ENCODE data around the gene ADAMTS19. TPM values are rescaled to one million over a fixed set of nuclear protein-coding genes. Genes with fewer than 3 reads are reported as not detected.

Gene ADAMTS19
- total and polyA plus RNA-seq, 2 of the 8 experiments (the other 6 are each of a cell fraction or from before 2014, with no cell fraction given) = 17.3 to 28.8 TPM

GRCh38 chr5:129591508-129592160 is 131.5 kb downstream of the ADAMTS19 start:
- Histone ChIP-seq H3K4me3 (ENCODE audit: extremely low read depth in 1 of 4, insufficient read depth in 2 of 4, low read depth in 3 of 4, low read length in 4 of 4) (no peak overlapping the region), H3K14ac (ENCODE audit: insufficient read length) (no peak overlapping the region), H4K20me1 (replicated peaks in 1 of 2; ENCODE audit: control insufficient read depth in 1 of 2, insufficient read depth in 2 of 2, low read length in 2 of 2) (no peaks in the 10 kb centered on the region), H2BK12ac (ENCODE audit: low read depth, low read length) (no peak overlapping the region), H3K56ac (replicated peaks; ENCODE audit: insufficient read length, low read depth, low read length) (no peak overlapping the region), H2AK5ac (ENCODE audit: low read depth, low read length) (no peak overlapping the region), H2BK120ac (replicated peaks; ENCODE audit: low read depth, low read length) (no peak overlapping the region), H3K27ac (ENCODE audit: low read depth, low read length) (no peak overlapping the region), H4K5ac (ENCODE audit: insufficient read length, low read depth, low read length) (no peak overlapping the region), H3K4ac (replicated peaks; ENCODE audit: insufficient read length, low read depth, low read length) (no peak overlapping the region), H3K23me2 (ENCODE audit: low read depth, low read length) (no peaks in the 10 kb centered on the region), H2BK15ac (ENCODE audit: low read length) (no peak overlapping the region), H3K36me3 (ENCODE audit: control insufficient read depth in 2 of 4, insufficient read depth in 4 of 4, low read length in 3 of 4) (peaks cover 0 to 2% (median 0%) of the 10 kb centered on the region in 4 experiments; a peak in 1 of 8 replicates), H3K27me3 (replicated peaks in 1 of 4; ENCODE audit: control insufficient read depth in 3 of 4, extremely low read depth in 1 of 4, insufficient read depth in 3 of 4, low read length in 3 of 4) (no peaks in the 10 kb centered on the region), H2AFZ (ENCODE audit: low read length) (no peak overlapping the region), H3K79me1 (ENCODE audit: low read depth, low read length) (no peaks in the 10 kb centered on the region), H3K4me2 (ENCODE audit: insufficient read depth in 1 of 2, low read depth in 2 of 2, low read length in 2 of 2) (no peak overlapping the region), H3K18ac (ENCODE audit: extremely low read depth, low read length) (no peak overlapping the region), H3K79me2 (ENCODE audit: control insufficient read depth in 1 of 2, insufficient read depth in 2 of 2, low read length in 2 of 2) (no peaks in the 10 kb centered on the region), H4K91ac (replicated peaks; ENCODE audit: insufficient read length, low read length) (no peak overlapping the region), H2BK5ac (ENCODE audit: low read depth, low read length) (no peak overlapping the region), H3K23ac (ENCODE audit: insufficient read length) (no peak overlapping the region), H2BK20ac (ENCODE audit: low read length) (no peak overlapping the region), H4K8ac (ENCODE audit: extremely low read depth, insufficient read depth, low read length) (no peak overlapping the region), H3K9ac (replicated peaks in 1 of 4; ENCODE audit: extremely low read depth in 1 of 4, low read depth in 3 of 4, low read length in 3 of 4) (no peak overlapping the region), H3K9me3 (ENCODE audit: insufficient read depth in 2 of 2, low read depth in 1 of 2, low read length in 1 of 2) (no peaks in the 10 kb centered on the region), H3K4me1 (replicated peaks in 1 of 4; ENCODE audit: control insufficient read depth in 3 of 4, insufficient read depth in 4 of 4, low read length in 3 of 4) (no peaks in the 10 kb centered on the region)
- WGBS, 2 experiments (ENCODE audit: extremely low coverage in 1 of 2, insufficient coverage in 1 of 2, insufficient read length in 1 of 2, insufficient replicate concordance in 2 of 2, low coverage in 1 of 2, low lambda C conversion rate in 2 of 2, missing lambda C conversion rate in 1 of 2) = 90% methylated on average over 3 of the region's 3 CpGs; no CpG with 5 or more reads in 1 of the 2 experiments
- DNase-seq (ENCODE audit: low read depth in 1 of 2, low spot score in 2 of 2) = no peak
- CTCF ChIA-PET (ENCODE audit: partially characterized antibody) = no interaction called here
- POLR2A ChIA-PET (ENCODE audit: partially characterized antibody) = no interaction called here
- FAIRE-seq = no peak
- TF ChIP-seq HDAC2 (IDR thresholded peaks at IDR 0.05; ENCODE audit: borderline replicate concordance in 1 of 2, low read depth in 2 of 2, low read length in 2 of 2) (no peak), CTCF (IDR thresholded peaks at IDR 0.05; ENCODE audit: control extremely low read depth in 1 of 3, insufficient read depth in 1 of 3, low read depth in 1 of 3, low read length in 3 of 3) (no peak), KDM5A (IDR thresholded peaks at IDR 0.05; ENCODE audit: low read length) (no peak), YY1 (IDR thresholded peaks at IDR 0.05; ENCODE audit: low read depth, low read length) (no peak), KDM4A (IDR thresholded peaks at IDR 0.05; ENCODE audit: low read depth, low read length, severe bottlenecking) (no peak), BRCA1 (IDR thresholded peaks at IDR 0.05; ENCODE audit: low read depth, low read length) (no peak), TAF1 (IDR thresholded peaks at IDR 0.05; ENCODE audit: low read depth, low read length) (no peak), E2F6 (IDR thresholded peaks at IDR 0.05) (no peak), RXRA (IDR thresholded peaks at IDR 0.05; ENCODE audit: insufficient read depth, low read depth, low read length) (no peak), MAFK (IDR thresholded peaks at IDR 0.05; ENCODE audit: low read depth, low read length) (no peak)
